Gastrocnemius medialis (tissue), 4 donors: ENCODE results near the gene RNF40.

Experiments used
- CTCF ChIP-seq, 5 experiments: fragments of 450-650 bp in 3 of 5; fragments of 200-600 bp in 2 of 5; sonication (generic) in 2 of 5; IDR thresholded peaks in 4 of 5; conservative IDR thresholded peaks in 1 of 5; 1 replicate in 4 of 5; 2 replicates in 1 of 5; pipeline ENCODE4 v1.5.1; 2016 to 2019; ENCODE audit warnings: antibody characterized with exemption in 5 of 5, mild to moderate bottlenecking in 3 of 5, moderate library complexity in 3 of 5
- POLR2A ChIP-seq, 2 donors: fragments of 450-650 bp; IDR thresholded peaks; one replicate each; pipeline ENCODE4 v1.6.1; 2017; ENCODE audit warnings: antibody characterized with exemption in 2 of 2, mild to moderate bottlenecking in 2 of 2, moderate library complexity in 2 of 2

- TF ChIP-seq CTCF (IDR thresholded peaks at IDR 0.05 in 4 of 5, conservative IDR thresholded peaks at IDR 0.05 in 1 of 5) (no peak), POLR2A (IDR thresholded peaks at IDR 0.05) (no peak)
Observed at GRCh38 chr16:30769379-30770089, 7.4 kb downstream of the RNF40 start.
